ENCODE data around the gene DPP7.
"Not testable (repeated sequence)": the region's sequence is repeated elsewhere in the genome, so short reads cannot be mapped to it uniquely, and the experiment has no call there.

DPP7 gene

DNA sequence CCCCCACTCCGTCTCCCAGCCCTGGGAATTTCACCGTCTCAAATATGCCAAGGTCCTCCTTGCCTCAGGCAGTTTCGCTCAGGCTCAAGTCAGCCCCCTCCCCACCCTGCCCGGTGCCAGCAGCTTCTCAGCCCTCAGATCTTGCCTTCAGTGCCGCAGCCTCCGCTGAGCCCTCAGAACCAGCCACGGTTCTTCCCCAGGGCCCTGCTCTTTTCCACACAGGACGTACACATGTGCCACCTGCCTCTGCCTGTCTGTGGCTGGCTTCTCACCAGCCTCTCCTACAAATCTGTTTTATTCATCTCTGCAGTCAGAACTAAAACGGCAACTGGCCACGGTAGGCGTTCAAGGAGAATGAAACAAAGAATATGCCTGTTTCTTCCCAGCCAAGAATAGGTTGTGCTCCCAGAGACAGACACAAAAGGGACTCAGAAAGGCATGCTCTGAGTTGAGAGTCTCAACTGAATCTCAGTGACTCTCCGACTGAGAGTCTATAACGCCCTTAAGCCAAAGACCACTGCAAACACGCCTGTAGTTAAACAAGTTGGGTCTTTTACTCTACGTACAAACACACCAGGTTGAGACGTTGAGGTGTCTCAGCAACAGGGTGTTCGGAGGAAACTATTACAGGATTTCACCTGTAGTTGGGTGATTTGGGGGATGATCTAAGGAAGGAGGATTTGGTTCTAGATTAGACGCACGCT is 13.8 kb upstream of the DPP7 start:
- DNase-seq = no peak

- DNase-seq = no peak
Measured at GRCh38 chr9:137127301-137128157, 13.0 kb upstream of the DPP7 start.

DNA sequence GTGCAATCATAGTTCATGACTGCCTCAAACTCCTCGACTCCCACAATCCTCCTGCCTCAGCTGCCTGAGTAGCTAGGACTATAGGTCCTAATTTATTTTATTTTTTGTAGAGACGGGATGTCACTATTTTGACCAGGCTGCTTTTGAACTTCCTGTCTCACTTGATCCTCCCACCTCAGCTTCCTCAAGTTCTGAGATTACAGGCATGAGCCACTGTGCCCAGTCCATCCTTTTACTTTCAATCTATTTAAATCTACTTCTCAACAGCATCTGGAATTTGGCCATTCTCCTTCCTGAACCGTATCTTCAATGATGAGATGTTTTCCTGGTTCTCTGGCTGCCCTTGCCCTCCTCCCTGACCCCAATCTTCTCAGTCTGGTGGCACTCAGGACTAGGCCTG is 12.3 kb upstream of the DPP7 start:
- DNase-seq = no peak

DNA sequence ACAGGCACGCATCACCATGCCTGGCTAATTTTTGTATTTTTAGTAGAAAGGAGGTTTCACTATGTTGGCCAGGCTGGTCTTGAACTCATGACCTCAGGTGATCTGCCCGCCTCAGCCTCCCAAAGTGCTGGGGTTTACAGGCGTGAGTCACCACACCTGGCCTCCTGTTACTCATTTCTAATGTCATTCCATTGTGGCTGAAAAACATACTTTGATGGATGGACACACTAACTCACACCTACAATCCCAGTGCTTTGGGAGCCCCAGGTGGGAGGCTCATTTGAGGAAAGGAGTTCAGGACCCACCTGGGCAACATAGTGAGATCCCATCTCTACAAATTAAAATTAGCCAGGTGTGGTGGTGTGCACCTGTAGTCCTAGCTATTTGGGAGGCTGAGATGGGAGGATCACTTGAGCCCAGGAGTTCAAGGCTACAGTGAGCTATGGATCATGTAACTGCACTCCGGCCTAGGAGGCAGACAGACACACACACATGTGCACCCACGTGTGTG is 9.5 kb upstream of the DPP7 start:
- not testable (repeated sequence) for DNase-seq

DNA sequence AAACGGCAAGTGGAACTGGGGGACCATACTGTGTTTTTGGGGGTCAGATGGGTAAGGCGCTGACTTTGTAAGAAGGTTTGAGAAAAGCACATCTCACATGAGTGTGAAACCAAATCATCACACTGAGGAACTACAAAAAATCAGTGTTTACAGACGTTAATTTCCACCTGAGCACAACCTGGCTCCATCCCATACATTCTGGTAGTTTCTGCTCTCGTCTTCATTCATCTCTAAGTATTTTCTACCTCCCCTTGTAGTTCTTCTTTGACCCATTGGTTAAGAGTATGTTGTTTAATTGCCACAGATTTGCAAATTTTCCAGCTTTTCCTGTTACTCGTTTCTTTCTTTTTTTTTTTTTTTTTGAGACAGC is 8.9 kb upstream of the DPP7 start:
- no peak for DNase-seq

DNA sequence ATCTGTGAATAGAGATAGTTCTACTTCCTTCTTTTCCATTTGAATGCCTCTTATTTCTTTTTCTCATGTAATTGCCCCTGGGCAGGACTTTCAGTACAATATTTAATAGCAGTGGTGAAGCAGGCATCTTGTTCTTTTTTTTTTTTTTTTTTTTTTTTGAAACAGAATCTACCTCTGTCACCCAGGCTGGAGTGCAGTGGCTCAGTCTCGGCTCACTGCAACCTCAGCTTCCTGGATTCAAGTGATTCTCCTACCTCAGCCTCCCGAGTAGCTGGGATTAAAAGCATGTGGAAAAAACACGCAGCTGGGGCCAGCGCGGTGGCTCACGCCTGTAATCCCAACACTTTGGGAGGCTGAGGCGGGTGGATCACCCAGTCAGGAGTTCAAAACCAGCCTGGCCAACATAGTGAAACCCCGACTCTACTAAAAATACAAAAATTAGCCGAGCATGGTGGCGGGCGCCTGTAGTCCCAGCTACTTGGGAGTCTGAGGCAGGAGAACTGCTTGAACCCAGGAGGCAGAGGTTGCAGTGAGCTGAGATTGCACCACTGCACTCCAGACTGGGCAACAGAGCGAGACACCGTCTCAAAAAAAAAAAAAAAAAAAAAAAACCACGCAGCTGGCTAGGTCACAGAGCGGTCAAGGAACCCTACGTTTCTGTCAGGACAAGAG is 8.4 kb upstream of the DPP7 start:
- not testable (repeated sequence) for DNase-seq

- not testable (repeated sequence) for DNase-seq
Measured at GRCh38 chr9:137121927-137122795, 7.6 kb upstream of the DPP7 start.

- DNase-seq = not testable (repeated sequence)
Measured at GRCh38 chr9:137118092-137118603, 3.6 kb upstream of the DPP7 start.

- no peak for DNase-seq
Measured at GRCh38 chr9:137117269-137117731, 2.8 kb upstream of the DPP7 start.

DNA sequence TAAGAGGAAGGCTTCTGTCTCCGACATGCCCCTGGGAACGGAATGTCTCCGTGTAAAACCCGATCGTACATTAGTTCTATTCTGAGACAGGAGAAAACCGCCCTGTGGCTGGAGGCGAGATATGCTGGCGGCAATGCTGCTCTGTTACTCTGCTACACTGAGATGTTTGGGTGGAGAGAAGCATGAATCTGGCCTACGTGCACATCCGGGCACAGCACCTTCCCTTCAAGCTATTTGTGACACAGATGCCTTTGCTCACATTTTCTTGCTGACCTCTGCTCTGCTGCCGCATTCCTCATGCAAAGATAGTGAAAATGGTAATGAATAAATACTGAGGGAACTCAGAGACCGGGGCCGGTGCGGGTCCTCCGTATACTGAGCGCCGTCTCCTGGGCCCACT is 2.2 kb upstream of the DPP7 start:
- DNase-seq = no peak

DNA sequence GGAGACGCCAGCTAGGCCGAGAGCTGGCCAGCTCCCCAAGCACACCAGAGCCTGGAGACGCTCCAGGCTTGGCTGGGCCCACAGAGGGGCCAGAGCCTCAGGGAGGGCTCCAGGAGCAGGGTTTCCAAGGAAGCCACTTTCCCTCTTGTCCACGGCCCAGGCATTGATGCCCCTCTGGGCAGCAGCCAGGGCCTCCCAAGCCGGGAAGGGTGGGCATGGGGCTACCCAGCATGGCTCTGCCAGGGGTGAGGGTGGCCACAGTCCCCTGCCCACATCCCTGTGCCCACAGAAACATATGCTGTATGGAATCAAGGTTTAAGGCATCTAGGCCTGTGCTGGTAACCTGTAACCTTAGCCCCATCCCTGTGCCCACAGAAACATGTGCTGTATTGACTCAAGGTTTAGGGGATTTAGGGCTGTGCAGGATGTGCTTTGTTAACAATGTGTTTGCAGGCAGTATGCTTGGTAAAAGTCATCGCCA is 1.5 kb upstream of the DPP7 start:
- no peak for DNase-seq

DNA sequence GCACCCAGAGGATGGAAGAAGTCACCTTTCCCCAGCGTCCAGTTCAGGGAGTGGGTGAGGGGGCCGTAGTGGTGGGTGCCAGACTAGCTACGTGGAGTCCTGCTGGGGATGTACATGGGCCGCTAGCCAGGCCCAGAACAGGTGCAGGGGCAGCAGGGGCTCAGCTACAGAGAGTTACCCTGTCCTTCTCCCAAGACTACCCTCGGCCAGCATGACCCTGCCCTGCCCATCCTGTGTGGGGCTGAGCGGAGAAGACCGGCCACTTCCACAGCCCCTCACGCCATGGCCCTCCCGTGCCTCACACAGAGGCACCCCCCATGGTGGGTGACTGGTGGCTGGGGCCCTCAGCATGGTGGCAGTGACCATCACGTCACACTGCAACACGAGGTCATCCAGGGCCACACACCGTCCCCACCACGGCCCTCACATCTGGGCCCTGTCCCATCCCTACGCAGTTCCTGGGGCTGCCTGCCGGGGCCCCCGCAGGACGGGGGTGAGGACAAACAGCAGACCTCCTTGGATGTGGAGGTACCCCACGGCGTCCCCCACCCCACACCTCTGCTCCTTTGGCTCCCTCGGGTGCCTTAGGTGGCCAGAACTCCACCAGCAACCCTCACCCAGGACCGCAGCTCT is 977 bp upstream of the DPP7 start:
- no peak for DNase-seq

- DNase-seq = no peak
Measured at GRCh38 chr9:137114220-137114612, 317 bp downstream of the DPP7 start.

DNA sequence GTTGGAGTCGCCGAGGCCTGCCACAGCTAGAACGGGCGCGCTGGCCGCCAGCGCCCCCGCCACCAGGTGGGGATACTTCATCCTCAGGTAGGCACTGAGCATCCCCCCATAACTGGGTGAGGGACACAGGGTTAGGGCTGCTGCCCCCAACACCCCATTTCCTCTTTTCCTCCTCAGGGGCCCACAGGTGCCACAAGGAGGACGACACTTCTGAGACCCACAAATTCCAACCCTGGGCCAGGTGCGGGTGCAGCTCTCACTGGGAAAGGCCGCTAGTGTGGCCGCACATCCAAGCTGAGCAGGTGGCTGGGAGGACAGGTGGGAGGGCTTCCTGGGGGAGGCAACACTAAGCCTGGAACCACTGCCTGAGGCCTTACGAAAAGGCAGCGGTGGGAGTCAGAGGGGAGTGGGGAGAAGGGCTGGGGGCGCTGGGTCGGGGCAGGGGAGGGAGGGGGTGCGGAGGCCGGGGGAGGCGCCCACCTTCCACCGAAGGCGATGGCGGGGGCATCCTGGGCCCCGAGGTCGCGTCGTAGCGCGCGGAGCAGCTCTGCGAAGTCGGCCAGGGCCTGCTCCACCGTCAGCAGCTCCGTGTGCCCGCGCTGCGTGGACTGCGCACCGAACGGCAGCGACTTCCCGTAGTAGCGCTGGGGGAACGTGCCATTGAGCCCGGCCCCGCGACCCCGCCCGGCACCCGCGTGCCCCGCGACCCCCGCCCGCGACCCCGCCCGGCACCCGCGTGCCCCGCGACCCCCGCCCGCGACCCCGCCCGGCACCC is 961 bp downstream of the DPP7 start:
- no peak for DNase-seq

- DNase-seq = no peak
Measured at GRCh38 chr9:137112564-137113384, 1.8 kb downstream of the DPP7 start.

DNA sequence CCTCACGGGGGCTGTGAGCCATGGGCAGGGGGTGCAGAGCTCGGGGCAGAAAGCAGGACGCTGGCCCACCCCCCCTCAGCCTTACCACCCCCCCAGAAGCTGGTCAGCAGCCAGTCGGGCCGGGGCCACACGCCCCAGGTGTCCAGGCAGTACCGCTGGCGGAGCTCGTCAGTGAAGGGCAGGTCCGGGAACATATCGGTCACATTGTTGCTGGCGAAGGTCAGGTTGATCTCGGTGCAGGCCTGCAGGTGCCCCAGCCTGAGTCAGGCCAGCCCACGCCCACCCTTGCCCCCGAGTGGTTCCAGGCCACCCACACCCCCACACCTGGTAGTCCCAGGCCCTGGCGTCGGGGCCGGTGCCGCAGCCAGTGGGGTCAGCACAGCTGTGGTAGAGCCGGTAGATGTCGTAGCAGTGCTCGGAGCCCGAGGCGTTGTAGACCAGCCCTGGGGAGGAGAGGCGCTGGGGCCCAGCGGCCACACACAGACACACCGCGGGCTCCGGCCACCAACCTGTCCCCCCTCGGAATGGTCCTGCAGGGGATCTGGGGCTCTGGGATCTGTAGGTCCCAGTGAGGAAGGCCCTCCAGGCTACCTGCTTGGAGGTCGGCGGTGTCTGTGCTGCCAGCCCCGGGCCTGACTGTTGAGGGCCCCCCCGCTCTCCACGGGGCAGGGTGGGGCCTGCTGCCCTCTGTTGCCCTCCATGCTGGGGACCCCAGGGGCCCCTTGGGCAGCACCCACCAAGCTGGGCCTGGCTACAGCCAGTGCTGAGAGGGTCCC is 2.6 kb downstream of the DPP7 start:
- DNase-seq = no peak

- DNase-seq = no peak
Measured at GRCh38 chr9:137110911-137111787, 3.4 kb downstream of the DPP7 start.

Data from NCI-H1694 (cell line).